Astrocyte of the spinal cord (primary cell): ENCODE measurements around the gene ACY1.

Experiments used
- DNase-seq: peaks from one replicate; pipeline ENCODE4 v3.0.0; 2011; ENCODE audit warnings: low read depth, low spot score
- H3K4me3 ChIP-seq: 2 replicates; pipeline ENCODE4 v1.5.1; 2011; ENCODE audit warnings: low read depth, mild to moderate bottlenecking, low read length, moderate library complexity
- in situ Hi-C: cut with HindIII; loops from 2 replicates; pipeline ENCODE4 v1.10.0; 2017; ENCODE audit warnings: low sequenced_read_pairs
- TF ChIP-seq, protein P1 (sequence below): IDR thresholded peaks from 2 replicates; pipeline ENCODE4 v1.5.1; 2012; ENCODE audit warnings: low read depth, mild to moderate bottlenecking, low read length, inconsistent platforms

ACY1 gene

DNA sequence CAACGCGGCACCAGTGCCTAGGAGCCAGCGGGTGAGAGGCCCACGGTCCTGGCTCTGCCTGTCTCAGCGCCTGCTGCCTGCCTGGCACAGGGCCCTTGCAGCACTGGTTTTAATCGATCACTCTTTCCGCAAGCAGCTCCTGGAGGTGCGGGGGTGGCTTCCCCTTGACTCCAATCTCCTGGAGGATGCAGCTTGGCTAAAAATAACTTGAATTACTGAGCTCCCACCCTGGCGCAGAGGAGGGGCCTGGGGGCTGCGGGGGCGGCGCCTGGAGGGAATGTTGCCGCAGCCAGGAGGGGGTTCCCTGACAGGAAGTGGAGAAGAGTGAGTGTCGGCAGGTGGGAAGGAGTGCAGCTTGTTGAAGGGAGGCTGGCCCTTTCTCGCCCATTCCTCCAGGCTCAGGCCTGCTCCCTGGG, 22.2 kb downstream of the ACY1 start:
- DNase-seq = peak; percentile 47
- in situ Hi-C loops = no loop called here
- no peak overlapping the region for H3K4me3 ChIP-seq

DNA sequence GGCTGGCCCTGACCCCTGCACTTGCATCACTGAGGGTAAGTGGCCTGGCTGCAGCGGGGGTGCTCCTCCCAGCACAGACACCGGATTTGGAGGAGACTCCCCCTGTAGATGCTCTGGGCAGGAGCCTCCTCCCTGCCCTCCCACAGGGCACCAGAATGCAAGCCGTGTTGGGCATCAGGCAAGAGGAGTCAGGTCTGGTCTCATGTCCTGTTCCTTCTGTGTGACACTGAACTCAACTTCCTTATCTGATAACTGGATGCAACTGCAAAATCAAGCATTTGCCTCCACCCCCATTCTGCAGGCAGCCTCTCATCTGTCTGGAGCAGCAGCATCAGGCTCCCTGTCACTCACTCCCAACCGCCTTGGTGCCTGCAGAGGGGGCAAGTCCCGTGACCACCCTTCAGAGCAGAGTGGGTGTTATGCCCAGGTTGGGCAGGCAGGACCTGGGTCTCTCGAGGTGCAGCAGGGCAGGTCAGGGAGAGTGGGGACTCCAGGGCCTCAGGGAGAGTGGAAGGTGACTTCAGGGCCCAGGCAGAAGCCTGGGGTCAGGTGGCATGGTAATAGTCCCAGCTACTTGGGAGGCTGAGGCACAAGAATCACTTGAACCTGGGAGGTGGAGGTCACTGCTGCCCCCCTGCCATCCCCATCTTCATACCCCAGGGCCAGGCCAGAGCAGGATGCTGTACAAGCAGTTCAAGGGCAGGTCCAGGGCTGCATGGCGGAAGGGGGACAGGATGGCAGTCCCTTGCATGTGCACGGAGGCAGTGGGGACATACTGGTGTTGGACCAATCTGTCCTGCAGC, 22.9 kb downstream of the ACY1 start:
- in situ Hi-C loops = no loop called here
- TF ChIP-seq, protein P1, sequence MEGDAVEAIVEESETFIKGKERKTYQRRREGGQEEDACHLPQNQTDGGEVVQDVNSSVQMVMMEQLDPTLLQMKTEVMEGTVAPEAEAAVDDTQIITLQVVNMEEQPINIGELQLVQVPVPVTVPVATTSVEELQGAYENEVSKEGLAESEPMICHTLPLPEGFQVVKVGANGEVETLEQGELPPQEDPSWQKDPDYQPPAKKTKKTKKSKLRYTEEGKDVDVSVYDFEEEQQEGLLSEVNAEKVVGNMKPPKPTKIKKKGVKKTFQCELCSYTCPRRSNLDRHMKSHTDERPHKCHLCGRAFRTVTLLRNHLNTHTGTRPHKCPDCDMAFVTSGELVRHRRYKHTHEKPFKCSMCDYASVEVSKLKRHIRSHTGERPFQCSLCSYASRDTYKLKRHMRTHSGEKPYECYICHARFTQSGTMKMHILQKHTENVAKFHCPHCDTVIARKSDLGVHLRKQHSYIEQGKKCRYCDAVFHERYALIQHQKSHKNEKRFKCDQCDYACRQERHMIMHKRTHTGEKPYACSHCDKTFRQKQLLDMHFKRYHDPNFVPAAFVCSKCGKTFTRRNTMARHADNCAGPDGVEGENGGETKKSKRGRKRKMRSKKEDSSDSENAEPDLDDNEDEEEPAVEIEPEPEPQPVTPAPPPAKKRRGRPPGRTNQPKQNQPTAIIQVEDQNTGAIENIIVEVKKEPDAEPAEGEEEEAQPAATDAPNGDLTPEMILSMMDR = no peak
- DNase-seq = no peak
- H3K4me3 ChIP-seq = no peak overlapping the region

More for the DNA sequence above, 22.2 kb downstream of the ACY1 start:
- TF ChIP-seq, protein P1 = no peak

DNA sequence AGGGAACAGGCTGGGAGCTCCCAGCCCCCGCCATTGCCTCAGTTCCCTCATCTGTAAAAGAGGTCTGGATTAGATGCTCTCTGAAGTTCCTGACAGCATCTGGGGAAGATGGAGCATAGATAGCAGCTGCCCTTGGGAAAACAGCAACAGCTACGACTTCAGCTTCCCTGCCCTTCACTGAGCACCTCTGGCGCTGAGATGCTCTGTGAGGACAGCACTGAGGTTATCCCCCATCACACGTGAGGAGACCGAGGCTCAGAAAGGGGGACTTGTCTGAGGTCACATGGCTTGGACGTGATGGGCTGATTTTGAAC, 23.4 kb downstream of the ACY1 start:
- in situ Hi-C loops = no loop called here
- no peak for DNase-seq
- TF ChIP-seq, protein P1 = no peak

DNA sequence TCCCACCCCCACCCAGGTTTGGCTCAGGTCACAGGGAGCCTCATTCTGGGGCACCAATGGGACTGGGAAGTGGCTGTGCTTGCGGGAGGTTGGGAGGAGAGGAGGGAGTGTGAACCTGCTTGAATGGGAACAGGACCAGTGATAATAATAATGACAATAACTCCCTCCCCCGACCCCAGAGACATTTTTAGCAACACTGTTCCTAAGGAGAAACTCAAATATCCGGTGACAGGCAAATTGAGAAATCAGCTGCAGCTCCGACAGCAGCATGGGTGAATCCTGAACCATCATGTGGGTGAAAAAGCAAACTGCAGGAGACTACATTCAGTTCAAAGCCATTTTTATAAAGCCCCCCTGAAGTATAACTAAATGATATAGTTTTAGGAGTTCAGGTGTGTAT, 24.0 kb downstream of the ACY1 start:
- TF ChIP-seq, protein P1 = no peak
- DNase-seq = no peak
- no peak overlapping the region for H3K4me3 ChIP-seq
- in situ Hi-C loops = no loop called here

More for the DNA sequence above, 23.4 kb downstream of the ACY1 start:
- no peak overlapping the region for H3K4me3 ChIP-seq

DNA sequence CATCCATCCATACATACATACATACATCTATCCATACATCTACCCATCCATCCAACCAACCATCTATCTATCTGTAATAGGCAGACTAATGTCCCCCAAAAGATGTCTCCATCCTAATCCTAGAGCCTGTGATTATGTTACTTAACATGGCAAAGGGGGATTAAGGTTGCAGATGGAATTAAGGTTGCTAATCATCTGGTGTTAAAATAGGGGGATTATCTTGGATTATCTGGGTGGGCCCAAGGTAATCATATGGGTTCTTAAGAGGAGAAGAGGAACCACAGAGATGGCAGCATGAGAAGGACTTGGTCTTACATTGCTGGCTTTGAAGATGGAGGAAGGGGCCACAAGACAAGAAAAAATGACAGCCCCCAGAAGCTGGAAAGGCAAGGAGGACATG, 27.1 kb downstream of the ACY1 start:
- TF ChIP-seq, protein P1 = no peak
- in situ Hi-C loops = no loop called here
- DNase-seq = no peak
- no peak overlapping the region for H3K4me3 ChIP-seq

DNA sequence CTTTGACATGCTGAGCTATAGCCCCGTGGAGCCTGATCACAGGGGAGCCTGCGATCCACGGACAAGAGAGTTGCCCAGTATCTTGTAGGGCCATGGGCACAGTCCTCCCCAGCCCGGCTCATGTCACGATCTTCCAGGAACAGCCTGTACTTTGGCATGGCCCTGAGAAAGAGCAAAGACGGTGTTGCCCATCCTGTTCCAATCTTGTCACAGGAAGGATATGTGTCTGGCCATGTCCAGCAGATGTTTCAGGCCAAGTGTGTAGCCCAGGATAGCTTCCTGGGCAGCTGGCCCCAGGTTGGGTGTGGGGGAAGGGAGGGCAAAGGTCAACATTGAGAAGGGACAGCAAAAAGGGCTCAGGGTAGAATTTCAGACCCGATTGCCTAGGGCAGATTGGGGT, 29.4 kb downstream of the ACY1 start:
- DNase-seq = no peak
- no peak overlapping the region for H3K4me3 ChIP-seq
- TF ChIP-seq, protein P1 = no peak
- in situ Hi-C loops = no loop called here
